Astrocyte (in vitro differentiated cells and primary cell): ENCODE measurements around the gene ILF3.

Experiments used
- EZH2 ChIP-seq: IDR thresholded peaks from 2 replicates; pipeline ENCODE4 v1.6.1; 2012; ENCODE audit warnings: mild to moderate bottlenecking, low read length, inconsistent platforms; ENCODE audit not compliant: insufficient read depth
- TF ChIP-seq, protein P1 (sequence below): IDR thresholded peaks from 2 replicates; pipeline ENCODE4 v1.5.1; 2011; ENCODE audit warnings: low read depth, mild to moderate bottlenecking, inconsistent platforms, low read length, moderate library complexity; ENCODE audit not compliant: insufficient read depth

DNA sequence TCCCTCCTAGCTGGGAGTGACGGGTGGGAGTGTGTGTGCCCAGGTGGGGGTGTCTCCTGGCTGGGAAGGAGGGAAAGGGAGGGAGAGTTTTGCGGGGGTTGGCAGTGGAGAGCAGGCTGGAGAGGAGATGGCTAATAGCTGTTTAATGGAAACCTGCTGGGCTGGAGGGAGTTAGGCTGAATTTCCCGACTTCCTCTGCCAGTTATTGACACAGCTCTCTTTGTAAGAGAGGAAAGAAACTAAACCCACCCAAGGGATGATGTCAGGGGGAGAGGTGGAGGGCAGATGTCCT, 10.2 kb upstream of the ILF3 start:
- TF ChIP-seq, protein P1, sequence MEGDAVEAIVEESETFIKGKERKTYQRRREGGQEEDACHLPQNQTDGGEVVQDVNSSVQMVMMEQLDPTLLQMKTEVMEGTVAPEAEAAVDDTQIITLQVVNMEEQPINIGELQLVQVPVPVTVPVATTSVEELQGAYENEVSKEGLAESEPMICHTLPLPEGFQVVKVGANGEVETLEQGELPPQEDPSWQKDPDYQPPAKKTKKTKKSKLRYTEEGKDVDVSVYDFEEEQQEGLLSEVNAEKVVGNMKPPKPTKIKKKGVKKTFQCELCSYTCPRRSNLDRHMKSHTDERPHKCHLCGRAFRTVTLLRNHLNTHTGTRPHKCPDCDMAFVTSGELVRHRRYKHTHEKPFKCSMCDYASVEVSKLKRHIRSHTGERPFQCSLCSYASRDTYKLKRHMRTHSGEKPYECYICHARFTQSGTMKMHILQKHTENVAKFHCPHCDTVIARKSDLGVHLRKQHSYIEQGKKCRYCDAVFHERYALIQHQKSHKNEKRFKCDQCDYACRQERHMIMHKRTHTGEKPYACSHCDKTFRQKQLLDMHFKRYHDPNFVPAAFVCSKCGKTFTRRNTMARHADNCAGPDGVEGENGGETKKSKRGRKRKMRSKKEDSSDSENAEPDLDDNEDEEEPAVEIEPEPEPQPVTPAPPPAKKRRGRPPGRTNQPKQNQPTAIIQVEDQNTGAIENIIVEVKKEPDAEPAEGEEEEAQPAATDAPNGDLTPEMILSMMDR: no peak
- TF ChIP-seq EZH2: no peak
